ENCODE results near the gene ZNF483.

Gene ZNF483

DNA sequence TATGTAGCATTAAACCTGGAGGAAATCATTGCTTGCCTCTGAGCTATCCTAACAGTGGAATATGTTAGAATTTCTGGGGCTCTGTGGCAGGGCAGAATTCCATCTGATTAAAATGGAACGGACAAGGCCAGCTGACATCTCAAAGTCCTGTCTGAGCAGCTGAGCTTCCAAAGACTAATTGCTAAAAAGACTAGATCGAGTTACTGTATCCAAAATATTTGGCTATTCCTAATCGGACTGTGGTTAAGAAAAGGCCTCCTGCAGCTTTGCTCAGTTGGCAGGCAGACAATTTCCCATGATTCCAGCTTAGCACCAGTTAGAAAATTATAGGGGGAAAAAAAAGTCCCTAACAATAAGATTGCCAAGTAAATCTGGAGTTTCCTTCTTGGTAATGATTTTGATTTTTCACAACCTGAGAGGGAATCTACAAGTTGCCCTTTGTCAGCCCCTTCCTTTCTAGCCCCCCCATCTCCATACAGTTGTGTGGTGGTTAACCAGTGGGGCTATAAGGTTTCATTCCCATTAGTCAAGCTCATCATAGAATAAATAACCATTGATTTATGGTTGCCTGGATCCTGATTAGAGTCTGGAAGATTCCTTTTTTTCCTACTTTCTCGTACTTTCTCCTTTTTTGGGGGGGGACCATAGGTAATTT lies 48.1 kb downstream of the ZNF483 start:
- peaks cover 1% of the 10 kb centered on the region for H3K36me3 Mint-ChIP-seq (ENCODE audit: low read depth)
- no peaks in the 10 kb centered on the region for H3K4me1 Mint-ChIP-seq
- H3K4me3 Mint-ChIP-seq = no peak overlapping the region
- ATAC-seq (no peak), DNase-seq (no peak)
- H3K27me3 Mint-ChIP-seq = peaks cover 7% of the 10 kb centered on the region
- peaks cover 23% of the 10 kb centered on the region for H3K9me3 Mint-ChIP-seq
- no peak overlapping the region for H3K27ac Mint-ChIP-seq

DNA sequence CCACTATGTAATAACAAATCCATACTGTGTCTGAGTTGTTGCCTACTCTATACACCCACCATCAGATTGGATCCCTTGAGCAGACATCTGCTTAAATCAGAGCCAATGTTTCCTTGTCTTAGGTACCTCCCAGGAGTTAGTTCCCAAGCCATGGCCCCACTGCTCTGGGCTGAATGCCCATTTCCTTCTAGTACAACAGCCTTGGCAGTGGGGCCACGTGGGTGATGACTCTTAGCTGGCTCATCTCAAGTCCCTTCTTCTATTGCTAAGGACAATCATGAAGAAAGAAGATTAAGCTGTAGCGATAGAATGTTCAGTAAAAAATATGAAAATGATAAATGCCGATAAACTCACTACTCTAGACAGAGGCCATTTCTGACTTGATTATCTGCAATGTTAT lies 57.9 kb downstream of the ZNF483 start:
- no peaks in the 10 kb centered on the region for H3K9me3 Mint-ChIP-seq
- H3K4me1 Mint-ChIP-seq = no peaks in the 10 kb centered on the region
- no peak overlapping the region for H3K4me3 Mint-ChIP-seq
- DNase-seq = no peak
- no peak for ATAC-seq
- H3K36me3 Mint-ChIP-seq (ENCODE audit: low read depth) = no peaks in the 10 kb centered on the region
- no peak overlapping the region for H3K27ac Mint-ChIP-seq
- peaks cover 3% of the 10 kb centered on the region for H3K27me3 Mint-ChIP-seq

GRCh38 chr9:111586378-111586777 lies 61.4 kb downstream of the ZNF483 start:
- no peaks in the 10 kb centered on the region for H3K4me1 Mint-ChIP-seq
- no peak overlapping the region for H3K4me3 Mint-ChIP-seq
- no peaks in the 10 kb centered on the region for H3K9me3 Mint-ChIP-seq
- DNase-seq (no peak), ATAC-seq (no peak)
- H3K27me3 Mint-ChIP-seq = peaks cover 3% of the 10 kb centered on the region
- H3K36me3 Mint-ChIP-seq (ENCODE audit: low read depth) = no peaks in the 10 kb centered on the region
- H3K27ac Mint-ChIP-seq = no peak overlapping the region

DNA sequence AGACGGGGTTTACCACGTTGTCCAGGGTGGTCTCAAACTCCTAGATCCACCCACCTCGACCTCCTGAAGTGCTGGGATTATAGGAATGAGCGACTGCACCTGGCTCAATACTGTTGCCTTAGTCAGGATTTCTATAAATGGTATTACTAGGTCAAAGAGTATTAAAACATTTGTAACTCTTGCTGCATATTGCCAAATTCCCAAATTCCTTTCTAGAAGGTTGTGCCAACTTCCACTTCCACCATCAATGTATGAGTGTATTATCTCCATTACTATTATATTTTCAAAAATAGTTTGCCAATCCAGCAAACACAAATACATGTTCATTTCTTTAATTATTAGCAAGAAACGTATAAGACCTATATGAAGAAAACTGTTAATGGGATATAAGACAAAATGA lies 63.9 kb downstream of the ZNF483 start:
- Mint-ChIP-seq H3K9me3 (no peaks in the 10 kb centered on the region), H3K4me3 (no peak overlapping the region), H3K4me1 (no peaks in the 10 kb centered on the region), H3K27me3 (peaks cover 3% of the 10 kb centered on the region), H3K27ac (no peak overlapping the region), H3K36me3 (ENCODE audit: low read depth) (no peaks in the 10 kb centered on the region)
- ATAC-seq = no peak
- DNase-seq = no peak

DNA sequence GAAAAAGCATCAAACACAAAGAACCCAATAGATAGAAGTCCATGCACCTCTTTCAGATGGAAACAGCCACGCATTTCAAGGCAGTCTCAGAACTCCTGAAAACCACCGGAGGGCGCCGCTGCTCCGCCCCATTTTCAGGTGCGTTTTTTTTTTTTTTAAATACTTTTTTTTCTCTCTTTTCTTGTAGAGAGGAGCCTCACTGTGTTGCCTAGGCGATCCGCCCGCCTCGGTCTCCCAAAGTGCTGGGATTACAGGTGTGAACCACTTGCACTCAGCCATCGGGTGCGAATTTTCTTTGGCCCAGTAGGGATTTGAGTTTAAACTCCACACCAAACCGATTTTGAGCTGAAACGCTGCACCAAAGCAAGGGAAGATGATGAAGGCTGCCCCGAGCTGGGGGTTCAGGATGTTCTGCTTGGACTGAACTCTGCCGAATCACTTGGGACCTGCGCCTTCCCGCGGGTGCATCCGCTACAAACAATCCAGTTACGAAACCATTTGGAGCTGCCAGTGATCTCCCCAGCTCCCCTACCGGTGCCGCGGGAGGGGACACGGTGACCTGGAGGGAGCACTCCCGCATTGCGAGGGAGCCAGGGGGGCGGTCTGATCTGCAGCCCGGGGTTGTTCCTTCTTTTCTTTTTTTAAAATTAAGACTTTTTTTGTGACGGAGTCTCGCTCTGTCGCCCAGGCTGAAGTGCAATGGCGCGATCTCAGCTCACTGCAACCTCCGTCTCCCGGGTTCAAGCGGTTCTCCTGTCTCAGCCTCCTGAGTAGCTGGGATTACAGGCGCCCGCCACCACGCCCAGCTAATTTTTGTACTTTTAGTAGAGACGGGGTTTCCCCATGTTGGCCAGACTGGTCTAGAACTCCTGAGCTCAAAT lies 73.1 kb downstream of the ZNF483 start:
- Mint-ChIP-seq H3K9me3 (no peaks in the 10 kb centered on the region), H3K36me3 (ENCODE audit: low read depth) (no peaks in the 10 kb centered on the region), H3K27ac (no peak overlapping the region), H3K4me3 (peak overlapping the region; percentile 83), H3K27me3 (peaks cover 40% of the 10 kb centered on the region), H3K4me1 (peaks cover 21% of the 10 kb centered on the region)
- DNase-seq = peak; percentile 61
- peak; percentile 55 for ATAC-seq

- ATAC-seq = peak; percentile 34
- Mint-ChIP-seq H3K36me3 (ENCODE audit: low read depth) (no peaks in the 10 kb centered on the region), H3K27ac (no peak overlapping the region), H3K9me3 (no peaks in the 10 kb centered on the region), H3K4me3 (peak overlapping the region; percentile 83), H3K27me3 (peaks cover 40% of the 10 kb centered on the region), H3K4me1 (peaks cover 21% of the 10 kb centered on the region)
- DNase-seq = no peak
These were observed 73.7 kb downstream of the ZNF483 start for GRCh38 chr9:111598733-111599091.

GRCh38 chr9:111599092-111599954 lies 74.3 kb downstream of the ZNF483 start, which contains the start of gene PTGR1:
Gene PTGR1, minus strand, starts transcription at chr9:111599647. Its CDS starts 2,225 bp downstream, at chr9:111597422.
- Mint-ChIP-seq H3K9me3 (no peaks in the 10 kb centered on the region), H3K4me1 (peaks cover 21% of the 10 kb centered on the region), H3K36me3 (ENCODE audit: low read depth) (no peaks in the 10 kb centered on the region), H3K27me3 (peaks cover 40% of the 10 kb centered on the region), H3K4me3 (peak within 1 kb of the TSS; percentile 83), H3K27ac (no peak within 1 kb of the TSS)
- DNase-seq = peak; percentile 34
- ATAC-seq = peak; percentile 49

DNA sequence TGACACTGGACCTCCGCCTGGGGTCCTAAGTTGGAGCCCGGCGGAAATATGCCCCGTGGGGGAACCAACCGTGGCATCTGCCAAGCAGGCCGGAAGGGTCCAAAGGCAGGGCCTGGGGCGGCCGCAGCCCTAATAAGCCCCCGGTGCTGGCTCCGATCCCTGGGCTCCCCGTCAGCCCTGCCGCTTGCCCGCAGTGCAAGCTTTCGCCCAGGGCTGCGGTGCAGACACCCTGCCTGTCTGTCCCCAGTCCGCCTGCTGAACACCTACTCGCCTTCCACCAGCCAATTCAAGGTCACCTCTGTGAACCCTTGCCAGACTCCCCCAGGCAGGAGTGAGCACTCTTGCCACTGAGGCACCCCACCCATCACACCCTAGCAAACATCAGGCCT lies 75.0 kb downstream of the ZNF483 start:
- Mint-ChIP-seq H3K4me1 (peaks cover 21% of the 10 kb centered on the region), H3K27me3 (peaks cover 40% of the 10 kb centered on the region), H3K9me3 (no peaks in the 10 kb centered on the region), H3K27ac (no peak overlapping the region), H3K4me3 (peak overlapping the region; percentile 83), H3K36me3 (ENCODE audit: low read depth) (no peaks in the 10 kb centered on the region)
- ATAC-seq = no peak
- DNase-seq = no peak

- H3K4me1 Mint-ChIP-seq = peaks cover 21% of the 10 kb centered on the region
- no peaks in the 10 kb centered on the region for H3K9me3 Mint-ChIP-seq
- ATAC-seq (no peak), DNase-seq (no peak)
- H3K27me3 Mint-ChIP-seq = peaks cover 43% of the 10 kb centered on the region
- H3K27ac Mint-ChIP-seq = no peak overlapping the region
- no peak overlapping the region for H3K4me3 Mint-ChIP-seq
- no peaks in the 10 kb centered on the region for H3K36me3 Mint-ChIP-seq (ENCODE audit: low read depth)
These were observed 76.4 kb downstream of the ZNF483 start for GRCh38 chr9:111601237-111602018.

GRCh38 chr9:111603041-111603440 lies 78.1 kb downstream of the ZNF483 start:
- Mint-ChIP-seq H3K4me1 (peaks cover 15% of the 10 kb centered on the region), H3K27me3 (peaks cover 34% of the 10 kb centered on the region), H3K36me3 (ENCODE audit: low read depth) (no peaks in the 10 kb centered on the region), H3K4me3 (no peak overlapping the region), H3K9me3 (no peaks in the 10 kb centered on the region), H3K27ac (no peak overlapping the region)
- no peak for DNase-seq
- ATAC-seq = no peak

DNA sequence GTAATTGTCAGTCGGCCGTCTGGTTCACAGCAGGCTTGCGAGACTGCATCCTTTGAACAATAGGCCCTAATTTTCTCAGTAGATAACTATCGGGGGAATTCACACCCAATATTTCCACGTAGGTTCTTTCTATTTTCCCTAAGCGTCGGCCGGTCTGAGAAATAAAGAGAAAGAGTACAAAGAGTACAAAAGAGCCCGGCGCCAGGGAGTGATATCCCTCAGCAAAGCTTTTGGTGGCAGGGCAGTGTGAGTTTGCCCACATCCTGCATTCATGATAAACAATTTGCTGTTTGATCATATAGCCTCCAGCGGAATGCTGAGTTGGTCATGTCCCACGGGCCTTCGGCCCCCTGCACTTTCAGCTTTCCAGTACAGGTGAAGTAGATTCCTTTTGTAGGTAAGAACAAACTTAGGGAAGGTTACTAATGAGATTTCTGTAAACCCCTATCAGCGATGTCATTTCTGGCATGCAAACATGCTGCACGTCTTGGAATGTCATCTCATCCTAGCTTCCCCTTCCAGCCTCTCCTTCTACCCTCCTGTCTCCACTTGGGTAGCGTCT lies 79.2 kb downstream of the ZNF483 start:
- no peak overlapping the region for H3K27ac Mint-ChIP-seq
- peaks cover 30% of the 10 kb centered on the region for H3K27me3 Mint-ChIP-seq
- H3K9me3 Mint-ChIP-seq = no peaks in the 10 kb centered on the region

GRCh38 chr9:111605041-111605559 lies 80.1 kb downstream of the ZNF483 start:
- Mint-ChIP-seq H3K9me3 (no peaks in the 10 kb centered on the region), H3K27ac (no peak overlapping the region), H3K36me3 (ENCODE audit: low read depth) (no peaks in the 10 kb centered on the region), H3K27me3 (peaks cover 25% of the 10 kb centered on the region), H3K4me1 (peaks cover under 1% of the 10 kb centered on the region), H3K4me3 (no peak overlapping the region)
- ATAC-seq = no peak
- DNase-seq = no peak

More for the DNA sequence above, 79.2 kb downstream of the ZNF483 start:
- no peak overlapping the region for H3K4me3 Mint-ChIP-seq
- ATAC-seq (no peak), DNase-seq (no peak)
- no peaks in the 10 kb centered on the region for H3K36me3 Mint-ChIP-seq (ENCODE audit: low read depth)
- peaks cover 6% of the 10 kb centered on the region for H3K4me1 Mint-ChIP-seq

DNA sequence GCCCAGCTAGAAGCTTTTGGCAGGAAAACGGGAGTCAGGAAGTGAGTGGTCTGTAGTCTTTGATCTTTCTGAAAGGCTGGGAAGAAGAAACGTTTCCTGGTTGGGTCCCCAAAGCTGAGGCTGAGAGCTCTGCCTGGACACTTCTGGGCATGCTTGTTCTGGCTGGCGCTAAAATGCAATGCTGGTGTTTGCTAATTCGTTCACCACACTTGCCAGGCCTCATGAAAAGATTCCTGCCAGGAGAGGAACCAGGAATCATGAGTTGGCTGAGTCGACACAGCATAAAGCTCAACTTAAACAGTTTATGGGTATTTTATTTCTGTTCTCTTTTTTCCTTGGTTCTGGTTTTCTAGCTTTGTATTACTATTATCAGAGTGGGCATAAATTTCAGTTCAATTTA lies 85.2 kb downstream of the ZNF483 start:
- no peak for DNase-seq
- Mint-ChIP-seq H3K4me1 (no peaks in the 10 kb centered on the region), H3K4me3 (no peak overlapping the region), H3K9me3 (no peaks in the 10 kb centered on the region), H3K27ac (no peak overlapping the region), H3K27me3 (peaks cover 21% of the 10 kb centered on the region), H3K36me3 (ENCODE audit: low read depth) (no peaks in the 10 kb centered on the region)
- no peak for ATAC-seq
